Measurements from ENCODE around the gene BDKRB2. TPM values are rescaled to one million over a fixed set of nuclear protein-coding genes. Genes with fewer than 3 reads are reported as not detected.
A peak's percentile ranks its signal among the peaks of the same experiment; 100 is the strongest.

BDKRB2 gene
- total RNA-seq, 1 donor from 2014 or later, result 3.2 TPM

DNA sequence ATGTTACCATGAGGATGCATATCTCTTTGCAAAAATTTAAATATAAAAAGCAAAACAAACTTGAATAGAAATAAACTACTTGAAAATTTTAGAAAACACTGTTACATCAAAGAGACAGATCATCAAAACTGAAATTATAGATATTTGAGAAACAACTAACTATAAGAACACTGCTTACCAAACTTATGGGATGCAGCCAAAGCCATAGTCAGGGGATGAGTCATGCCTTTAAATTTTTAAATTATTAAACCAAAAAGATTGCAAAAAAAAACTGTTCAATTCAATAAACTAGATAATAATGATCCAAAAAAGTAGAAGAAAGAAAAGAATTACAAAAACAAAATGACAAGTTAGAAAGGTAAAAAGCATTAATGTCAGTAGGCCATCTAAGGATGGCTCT is 7.5 kb downstream of the BDKRB2 start:
- H3K27me3 ChIP-seq (ENCODE audit: control insufficient read depth, insufficient read depth, low read length), result no peaks in the 10 kb centered on the region
- DNase-seq (ENCODE audit: low read depth), result no peak
- H3K4me3 ChIP-seq (ENCODE audit: low read depth, low read length), result no peak overlapping the region
- H3K36me3 ChIP-seq (ENCODE audit: control insufficient read depth, insufficient read depth, low read length), result no peaks in the 10 kb centered on the region
- TF ChIP-seq, protein P1, sequence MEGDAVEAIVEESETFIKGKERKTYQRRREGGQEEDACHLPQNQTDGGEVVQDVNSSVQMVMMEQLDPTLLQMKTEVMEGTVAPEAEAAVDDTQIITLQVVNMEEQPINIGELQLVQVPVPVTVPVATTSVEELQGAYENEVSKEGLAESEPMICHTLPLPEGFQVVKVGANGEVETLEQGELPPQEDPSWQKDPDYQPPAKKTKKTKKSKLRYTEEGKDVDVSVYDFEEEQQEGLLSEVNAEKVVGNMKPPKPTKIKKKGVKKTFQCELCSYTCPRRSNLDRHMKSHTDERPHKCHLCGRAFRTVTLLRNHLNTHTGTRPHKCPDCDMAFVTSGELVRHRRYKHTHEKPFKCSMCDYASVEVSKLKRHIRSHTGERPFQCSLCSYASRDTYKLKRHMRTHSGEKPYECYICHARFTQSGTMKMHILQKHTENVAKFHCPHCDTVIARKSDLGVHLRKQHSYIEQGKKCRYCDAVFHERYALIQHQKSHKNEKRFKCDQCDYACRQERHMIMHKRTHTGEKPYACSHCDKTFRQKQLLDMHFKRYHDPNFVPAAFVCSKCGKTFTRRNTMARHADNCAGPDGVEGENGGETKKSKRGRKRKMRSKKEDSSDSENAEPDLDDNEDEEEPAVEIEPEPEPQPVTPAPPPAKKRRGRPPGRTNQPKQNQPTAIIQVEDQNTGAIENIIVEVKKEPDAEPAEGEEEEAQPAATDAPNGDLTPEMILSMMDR (IDR thresholded peaks at IDR 0.05; ENCODE audit: insufficient read depth, low read length, severe bottlenecking), result no peak
- FAIRE-seq, result no peak

GRCh38 chr14:96212896-96213295 is 8.3 kb downstream of the BDKRB2 start:
- Histone ChIP-seq H3K36me3 (ENCODE audit: control insufficient read depth, insufficient read depth, low read length) (no peaks in the 10 kb centered on the region), H3K4me3 (ENCODE audit: low read depth, low read length) (no peak overlapping the region), H3K27me3 (ENCODE audit: control insufficient read depth, insufficient read depth, low read length) (no peaks in the 10 kb centered on the region)
- FAIRE-seq (no peak), DNase-seq (ENCODE audit: low read depth) (no peak)
- TF ChIP-seq, protein P1 (IDR thresholded peaks at IDR 0.05; ENCODE audit: insufficient read depth, low read length, severe bottlenecking), result no peak

DNA sequence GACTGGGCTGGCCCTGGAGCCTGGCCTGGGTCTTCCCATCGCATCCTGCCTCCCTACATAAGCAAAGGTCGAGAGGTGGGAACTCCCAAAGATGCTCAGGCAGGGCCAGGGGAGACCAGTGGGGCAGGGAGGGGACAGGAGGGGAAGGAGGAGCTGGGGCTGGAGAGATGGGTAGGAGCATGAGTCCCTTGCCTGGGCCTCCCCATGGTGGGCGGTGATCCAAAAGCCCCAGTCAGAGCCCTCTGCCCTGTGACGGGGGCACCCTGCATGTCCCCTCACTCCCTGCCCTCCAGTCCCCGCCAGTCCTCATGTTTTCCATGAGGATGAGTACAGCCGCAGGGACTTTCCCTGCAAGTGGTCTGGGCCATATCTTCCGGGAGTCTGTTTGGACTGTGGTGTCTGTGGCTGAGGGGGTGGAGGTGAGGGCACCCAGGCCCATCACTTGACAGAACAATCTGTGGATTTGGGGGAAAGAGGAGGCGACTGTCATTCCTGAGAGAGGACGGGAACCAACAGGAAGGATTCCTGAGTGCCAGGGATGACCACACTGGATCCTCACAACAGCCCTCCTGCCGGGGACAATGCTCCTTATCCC is 9.3 kb downstream of the BDKRB2 start:
- Histone ChIP-seq H3K27me3 (ENCODE audit: control insufficient read depth, insufficient read depth, low read length) (no peaks in the 10 kb centered on the region), H3K4me3 (ENCODE audit: low read depth, low read length) (no peak overlapping the region), H3K36me3 (ENCODE audit: control insufficient read depth, insufficient read depth, low read length) (no peaks in the 10 kb centered on the region)
- DNase-seq (ENCODE audit: low read depth), result no peak
- TF ChIP-seq, protein P1 (IDR thresholded peaks at IDR 0.05; ENCODE audit: insufficient read depth, low read length, severe bottlenecking), result no peak
- FAIRE-seq, result no peak

DNA sequence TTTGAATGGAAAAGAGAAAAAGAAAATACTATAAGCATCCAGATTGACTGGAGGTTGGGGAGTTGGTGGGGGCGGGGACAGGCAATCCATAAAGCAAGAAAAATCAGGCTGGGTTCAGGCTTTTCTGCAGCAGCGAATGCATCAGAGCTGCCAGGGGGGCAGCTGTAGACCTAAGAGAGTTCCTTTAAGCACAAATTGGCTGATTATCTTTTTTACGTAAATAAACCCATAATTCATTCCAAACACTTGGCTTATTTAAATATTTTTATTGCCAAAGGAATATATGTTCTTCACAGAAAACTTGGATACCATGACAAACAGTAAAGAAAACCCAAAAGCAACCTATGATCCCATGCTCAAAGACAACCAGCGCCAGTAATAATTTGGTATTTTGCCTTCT is 10.2 kb downstream of the BDKRB2 start:
- TF ChIP-seq, protein P1 (IDR thresholded peaks at IDR 0.05; ENCODE audit: insufficient read depth, low read length, severe bottlenecking), result no peak
- no peaks in the 10 kb centered on the region for H3K27me3 ChIP-seq (ENCODE audit: control insufficient read depth, insufficient read depth, low read length)
- no peaks in the 10 kb centered on the region for H3K36me3 ChIP-seq (ENCODE audit: control insufficient read depth, insufficient read depth, low read length)
- DNase-seq (ENCODE audit: low read depth), result no peak
- FAIRE-seq, result no peak
- no peak overlapping the region for H3K4me3 ChIP-seq (ENCODE audit: low read depth, low read length)

DNA sequence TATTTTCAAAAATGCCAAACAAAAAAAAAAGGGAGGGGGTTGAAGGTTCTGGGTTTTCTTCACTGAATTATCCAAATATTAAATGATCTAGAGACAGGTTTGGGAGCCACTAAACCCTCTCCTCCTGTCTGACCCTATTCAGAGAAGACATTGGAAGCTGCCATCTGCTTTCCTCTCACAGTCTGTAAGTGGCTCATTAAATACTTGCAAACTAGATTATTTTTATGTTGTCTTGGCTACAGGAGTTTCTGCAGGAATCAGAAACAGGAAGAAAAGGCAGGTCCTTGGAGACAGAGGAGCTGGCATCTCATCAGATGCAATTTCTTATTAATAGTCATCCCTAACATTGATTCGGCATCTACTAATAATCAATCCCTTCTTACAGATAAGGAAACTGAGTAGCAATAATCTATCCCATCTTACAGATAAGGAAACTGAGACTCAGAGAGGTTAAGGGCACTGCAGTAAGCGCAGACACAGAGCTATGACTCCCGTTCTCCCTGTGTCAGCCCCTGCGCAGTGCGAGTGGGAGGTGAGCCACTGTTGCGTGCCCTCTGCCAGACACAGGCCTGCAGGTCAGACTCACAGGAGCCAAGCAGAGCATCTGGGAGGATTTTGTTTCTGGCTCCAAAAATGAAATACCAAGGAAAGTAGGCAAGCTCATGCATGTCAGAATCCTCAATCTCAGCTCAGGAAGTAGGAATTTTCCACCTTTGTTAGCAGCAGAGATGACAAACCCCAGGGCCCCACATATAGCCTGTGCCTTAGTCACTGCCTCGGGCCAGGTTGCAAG is 11.0 kb downstream of the BDKRB2 start:
- FAIRE-seq, result no peak
- DNase-seq (ENCODE audit: low read depth), result peak; percentile 77
- Histone ChIP-seq H3K36me3 (ENCODE audit: control insufficient read depth, insufficient read depth, low read length) (no peaks in the 10 kb centered on the region), H3K27me3 (ENCODE audit: control insufficient read depth, insufficient read depth, low read length) (no peaks in the 10 kb centered on the region), H3K4me3 (ENCODE audit: low read depth, low read length) (no peak overlapping the region)
- TF ChIP-seq, protein P1 (IDR thresholded peaks at IDR 0.05; ENCODE audit: insufficient read depth, low read length, severe bottlenecking), result no peak
